Brain microvascular endothelial cell (primary cell): ENCODE results near the gene GLI1.
"Not testable (repeated sequence)": the region's sequence is repeated elsewhere in the genome, so short reads cannot be mapped to it uniquely, and the experiment has no call there.

Experiments
- DNase-seq: peaks from one replicate; pipeline ENCODE4 v3.0.0-alpha.2; 2020
- H3K27ac ChIP-seq: fragments of 250-450 bp; sonication (Bioruptor Pico); 2 replicates; pipeline ENCODE4 v1.5.1; 2020; ENCODE audit warnings: mild to moderate bottlenecking, moderate library complexity
- H3K27me3 ChIP-seq: fragments of 250-450 bp; sonication (Bioruptor Pico); replicated peaks from 2 replicates; pipeline ENCODE4 v1.5.1; 2020; ENCODE audit warnings: mild to moderate bottlenecking
- H3K36me3 ChIP-seq: fragments of 250-450 bp; sonication (Bioruptor Pico); replicated peaks from 2 replicates; pipeline ENCODE4 v1.5.1; 2020; ENCODE audit warnings: mild to moderate bottlenecking
- H3K4me3 ChIP-seq: 2 replicates; pipeline ENCODE4 v1.5.1; 2011; ENCODE audit warnings: low read depth, mild to moderate bottlenecking, control low read depth, low read length, moderate library complexity
- CTCF ChIP-seq: IDR thresholded peaks from 2 replicates; pipeline ENCODE4 v1.5.1; 2011; ENCODE audit warnings: low read depth, mild to moderate bottlenecking, moderate library complexity, low read length, control low read depth, inconsistent platforms; ENCODE audit errors: missing control alignments
- in situ Hi-C: cut with HindIII; loops from 2 replicates; pipeline ENCODE4 v1.10.0; 2017; ENCODE audit warnings: low sequenced_read_pairs, low pct_ligation_motif_present

Gene GLI1

GRCh38 chr12:57498132-57498502 lies 38.5 kb downstream of the GLI1 start:
- no peaks in the 10 kb centered on the region for H3K27me3 ChIP-seq
- H3K4me3 ChIP-seq, result no peak overlapping the region
- no peak for DNase-seq
- in situ Hi-C loops, result no loop called here
- TF ChIP-seq CTCF, result peak; percentile 37
- H3K27ac ChIP-seq, result no peak overlapping the region
- H3K36me3 ChIP-seq, result peaks cover 60% of the 10 kb centered on the region

GRCh38 chr12:57498571-57498970 lies 39.0 kb downstream of the GLI1 start:
- Histone ChIP-seq H3K4me3 (no peak overlapping the region), H3K27me3 (no peaks in the 10 kb centered on the region), H3K27ac (no peak overlapping the region), H3K36me3 (peaks cover 64% of the 10 kb centered on the region)
- no peak for TF ChIP-seq CTCF
- no peak for DNase-seq
- in situ Hi-C loops, result no loop called here

GRCh38 chr12:57500213-57500612 lies 40.6 kb downstream of the GLI1 start:
- in situ Hi-C loops, result no loop called here
- no peak overlapping the region for H3K27ac ChIP-seq
- H3K36me3 ChIP-seq, result peaks cover 76% of the 10 kb centered on the region
- H3K27me3 ChIP-seq, result no peaks in the 10 kb centered on the region
- no peak for TF ChIP-seq CTCF
- no peak for DNase-seq
- H3K4me3 ChIP-seq, result no peak overlapping the region

GRCh38 chr12:57502311-57502969 lies 42.9 kb downstream of the GLI1 start:
- peaks cover 73% of the 10 kb centered on the region for H3K36me3 ChIP-seq
- in situ Hi-C loops, DNase-seq: not testable (repeated sequence)

GRCh38 chr12:57506541-57506940 lies 47.0 kb downstream of the GLI1 start:
- H3K27me3 ChIP-seq, in situ Hi-C loops, H3K4me3 ChIP-seq, DNase-seq, H3K27ac ChIP-seq: not testable (repeated sequence)
- H3K36me3 ChIP-seq, result peaks cover 58% of the 10 kb centered on the region

More at GRCh38 chr12:57502311-57502969, 42.9 kb downstream of the GLI1 start:
- H3K27me3 ChIP-seq, H3K4me3 ChIP-seq, H3K27ac ChIP-seq: not testable (repeated sequence)

- not testable (repeated sequence) for DNase-seq, H3K4me3 ChIP-seq
- H3K36me3 ChIP-seq, result peaks cover 62% of the 10 kb centered on the region
Measured at GRCh38 chr12:57507796-57508195, 48.2 kb downstream of the GLI1 start.

GRCh38 chr12:57511161-57511560 lies 51.6 kb downstream of the GLI1 start:
- H3K4me3 ChIP-seq, result no peak overlapping the region
- H3K27ac ChIP-seq, result no peak overlapping the region
- in situ Hi-C loops, result no loop called here
- no peak for DNase-seq
- H3K36me3 ChIP-seq, result peaks cover 62% of the 10 kb centered on the region
- TF ChIP-seq CTCF, result no peak
- H3K27me3 ChIP-seq, result no peaks in the 10 kb centered on the region

More at GRCh38 chr12:57507796-57508195, 48.2 kb downstream of the GLI1 start:
- H3K27me3 ChIP-seq, H3K27ac ChIP-seq, in situ Hi-C loops: not testable (repeated sequence)
